Skeletal muscle tissue (tissue), 4 donors: ENCODE measurements around the gene GP1BB. TPM values are rescaled to one million over a fixed set of nuclear protein-coding genes. Genes with fewer than 3 reads are reported as not detected.

Experiments used
- H3K27ac ChIP-seq: one replicate; pipeline ENCODE4 v1.7.0; 2013; ENCODE audit warnings: mild to moderate bottlenecking, low read depth, low read length, inconsistent platforms
- H3K27me3 ChIP-seq, 3 donors: one replicate each; pipeline ENCODE4 v1.7.0; 2013; ENCODE audit warnings: low read length in 3 of 3; ENCODE audit not compliant: control insufficient read depth in 3 of 3, insufficient read depth in 3 of 3
- H3K36me3 ChIP-seq, 3 donors: one replicate each; pipeline ENCODE4 v1.7.0; 2013; ENCODE audit warnings: low read length in 3 of 3; ENCODE audit not compliant: control insufficient read depth in 3 of 3, insufficient read depth in 3 of 3
- H3K4me1 ChIP-seq, 3 donors: one replicate each; pipeline ENCODE4 v1.7.0; 2013; ENCODE audit warnings: low read length in 3 of 3, mild to moderate bottlenecking in 3 of 3; ENCODE audit not compliant: control insufficient read depth in 3 of 3, insufficient read depth in 3 of 3
- H3K4me3 ChIP-seq, 3 donors: one replicate each; pipeline ENCODE4 v1.7.0; 2013; ENCODE audit warnings: low read length in 3 of 3
- H3K9ac ChIP-seq, 3 donors: one replicate each; pipeline ENCODE4 v1.7.0; 2013; ENCODE audit warnings: low read length in 3 of 3, mild to moderate bottlenecking in 3 of 3, moderate library complexity in 2 of 3, low read depth in 1 of 3
- H3K9me3 ChIP-seq, 3 donors: one replicate each; pipeline ENCODE4 v1.7.0; 2013; ENCODE audit warnings: low read length in 3 of 3; ENCODE audit not compliant: control insufficient read depth in 3 of 3
- total RNA-seq: library from RNA; depleted of rRNA; stranded (reverse); fragments of >200 nt; gene quantifications from one replicate; pipeline ENCODE4 v1.2.3, GENCODE V29; 2014
- donor health status: Osteomylitis.

Gene GP1BB
- total RNA-seq, 1 donor from 2014 or later: 6.8 TPM

DNA sequence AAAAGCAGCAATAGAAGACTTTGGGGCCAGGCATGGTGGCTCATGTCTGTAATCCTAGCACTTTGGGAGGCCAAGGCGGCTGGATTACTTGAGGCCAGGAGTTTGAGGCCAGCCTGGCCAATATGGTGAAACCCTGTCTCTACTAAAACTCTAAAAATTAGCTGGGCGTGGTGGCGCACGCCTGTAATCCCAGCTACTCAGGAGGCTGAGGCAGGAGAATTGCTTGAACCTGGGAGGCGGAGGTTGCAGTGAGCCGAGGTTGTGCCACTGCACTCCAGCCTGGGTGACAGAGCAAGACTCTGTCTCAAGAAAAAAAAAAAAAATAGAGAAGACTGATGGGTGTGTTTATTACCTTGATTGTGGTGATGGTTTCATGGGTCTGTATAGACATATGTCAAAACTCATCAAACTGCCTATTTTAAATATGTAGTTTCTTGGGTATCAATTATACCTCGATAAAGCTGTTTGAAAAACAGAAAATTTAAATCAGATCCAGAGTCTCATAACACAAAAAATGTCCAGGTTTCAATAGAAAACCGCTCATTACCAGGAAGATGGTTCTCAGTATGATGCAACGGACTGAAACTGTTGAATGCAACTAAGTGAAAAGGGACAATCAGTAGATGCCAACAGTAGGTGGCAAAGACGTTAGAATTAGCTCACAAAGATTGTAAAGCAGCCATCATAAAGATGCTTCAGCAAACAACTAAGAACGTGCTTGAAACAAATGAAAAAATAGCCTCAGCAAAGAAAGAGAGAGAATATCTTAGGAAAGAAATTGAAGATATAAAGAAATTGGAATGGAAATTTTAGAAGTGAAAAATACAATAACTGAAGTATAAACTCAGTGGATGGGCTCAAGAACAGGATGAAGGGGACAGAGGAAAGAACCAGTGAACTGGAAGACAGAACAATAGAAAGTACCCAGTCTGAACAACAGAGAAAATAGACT, 42.2 kb upstream of the GP1BB start:
- Histone ChIP-seq H3K9ac (no peak overlapping the region), H3K36me3 (no peaks in the 10 kb centered on the region), H3K27me3 (peaks cover 4 to 12% (median 7%) of the 10 kb centered on the region in 3 donors), H3K27ac (no peak overlapping the region), H3K4me1 (peaks cover 0 to 5% (median 3%) of the 10 kb centered on the region in 3 donors), H3K4me3 (no peak overlapping the region), H3K9me3 (no peaks in the 10 kb centered on the region)

DNA sequence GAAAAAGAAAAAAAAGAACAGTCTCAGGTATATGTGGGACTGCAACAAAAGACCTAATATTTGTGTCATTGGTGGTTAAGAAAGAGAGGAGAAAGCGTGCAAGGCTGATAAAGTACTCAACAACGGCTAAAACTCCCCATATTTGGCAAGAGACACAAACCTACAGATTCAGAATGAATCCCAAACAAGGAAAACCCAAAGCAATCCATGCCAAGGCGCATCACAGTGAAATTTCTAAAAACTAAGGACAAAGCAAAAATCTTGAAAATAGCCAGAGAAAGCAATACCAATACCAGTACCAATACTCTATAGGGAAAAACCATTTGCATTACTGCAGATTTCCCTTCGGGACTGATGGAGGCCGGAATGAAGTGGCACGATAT, 41.5 kb upstream of the GP1BB start:
- peaks cover 0 to 5% (median 3%) of the 10 kb centered on the region in 3 donors for H3K4me1 ChIP-seq
- no peak overlapping the region for H3K4me3 ChIP-seq
- H3K27ac ChIP-seq: no peak overlapping the region
- no peaks in the 10 kb centered on the region for H3K36me3 ChIP-seq
- peaks cover 4 to 12% (median 7%) of the 10 kb centered on the region in 3 donors for H3K27me3 ChIP-seq
- no peak overlapping the region for H3K9ac ChIP-seq
- H3K9me3 ChIP-seq: no peaks in the 10 kb centered on the region

DNA sequence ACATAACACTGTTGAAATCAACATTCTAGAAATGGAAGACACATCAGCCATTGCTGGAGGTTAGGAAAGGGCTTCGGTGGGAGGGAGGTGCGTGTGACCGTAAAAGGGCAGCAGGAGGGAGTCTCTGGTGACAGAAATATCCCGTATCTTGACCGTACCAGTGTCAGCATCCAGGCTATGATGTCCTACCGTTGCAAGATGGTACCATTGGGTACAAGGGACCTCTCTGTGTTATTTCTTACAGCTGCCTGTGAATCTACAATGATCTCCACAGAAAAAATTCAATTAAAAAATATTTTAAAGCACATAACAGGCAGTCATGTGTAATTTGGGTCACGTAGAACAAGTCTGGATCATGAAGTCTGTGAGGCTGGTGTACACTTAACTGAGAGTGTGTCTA, 36.4 kb upstream of the GP1BB start:
- no peaks in the 10 kb centered on the region for H3K36me3 ChIP-seq
- no peak overlapping the region for H3K27ac ChIP-seq
- no peak overlapping the region for H3K9ac ChIP-seq
- no peaks in the 10 kb centered on the region for H3K9me3 ChIP-seq
- no peak overlapping the region for H3K4me3 ChIP-seq
- H3K4me1 ChIP-seq: peaks cover 0 to 4% (median 0%) of the 10 kb centered on the region in 3 donors
- H3K27me3 ChIP-seq: peaks cover 0 to 26% (median 15%) of the 10 kb centered on the region in 3 donors

DNA sequence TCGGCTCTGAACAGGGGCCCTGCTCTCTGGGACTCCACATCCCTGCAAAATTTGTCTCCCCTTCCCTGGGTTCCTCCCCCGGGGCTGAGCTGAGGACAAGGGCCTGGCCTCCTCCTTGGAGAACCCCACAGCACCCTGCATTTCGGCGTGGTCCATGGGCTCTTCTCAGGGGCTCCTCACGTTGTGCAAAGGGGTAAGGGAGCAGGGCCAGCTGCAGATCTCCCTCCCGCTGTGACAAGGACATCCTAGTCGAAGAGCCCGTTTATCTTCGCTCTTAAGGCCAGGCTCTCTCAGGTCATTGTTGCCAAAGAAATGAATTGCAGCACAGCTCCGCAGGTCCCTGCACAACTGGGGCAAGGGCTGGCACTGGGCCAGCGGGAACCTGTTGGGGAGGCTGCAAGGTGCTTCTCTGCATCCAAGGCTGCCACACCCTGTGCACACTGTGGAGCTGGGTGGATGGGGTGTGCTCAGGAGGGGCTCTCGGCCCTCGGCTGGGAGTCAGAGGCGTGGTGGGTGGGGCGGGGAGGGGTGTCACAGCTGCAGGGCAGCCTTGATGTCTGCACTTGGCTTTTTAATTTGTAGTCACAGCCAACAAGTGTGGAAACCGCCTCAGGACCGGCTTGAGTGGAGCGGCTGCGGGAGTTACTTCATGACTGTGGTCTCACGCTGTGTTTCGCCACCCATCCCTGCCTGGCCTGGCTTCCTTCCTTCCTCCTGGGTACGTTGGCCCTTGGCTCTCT, 35.6 kb upstream of the GP1BB start:
- H3K27me3 ChIP-seq: peaks cover 0 to 23% (median 16%) of the 10 kb centered on the region in 3 donors
- H3K4me3 ChIP-seq: no peak overlapping the region
- peaks cover 0 to 4% (median 0%) of the 10 kb centered on the region in 3 donors for H3K4me1 ChIP-seq
- H3K36me3 ChIP-seq: no peaks in the 10 kb centered on the region
- H3K9ac ChIP-seq: no peak overlapping the region
- H3K27ac ChIP-seq: no peak overlapping the region
- no peaks in the 10 kb centered on the region for H3K9me3 ChIP-seq

DNA sequence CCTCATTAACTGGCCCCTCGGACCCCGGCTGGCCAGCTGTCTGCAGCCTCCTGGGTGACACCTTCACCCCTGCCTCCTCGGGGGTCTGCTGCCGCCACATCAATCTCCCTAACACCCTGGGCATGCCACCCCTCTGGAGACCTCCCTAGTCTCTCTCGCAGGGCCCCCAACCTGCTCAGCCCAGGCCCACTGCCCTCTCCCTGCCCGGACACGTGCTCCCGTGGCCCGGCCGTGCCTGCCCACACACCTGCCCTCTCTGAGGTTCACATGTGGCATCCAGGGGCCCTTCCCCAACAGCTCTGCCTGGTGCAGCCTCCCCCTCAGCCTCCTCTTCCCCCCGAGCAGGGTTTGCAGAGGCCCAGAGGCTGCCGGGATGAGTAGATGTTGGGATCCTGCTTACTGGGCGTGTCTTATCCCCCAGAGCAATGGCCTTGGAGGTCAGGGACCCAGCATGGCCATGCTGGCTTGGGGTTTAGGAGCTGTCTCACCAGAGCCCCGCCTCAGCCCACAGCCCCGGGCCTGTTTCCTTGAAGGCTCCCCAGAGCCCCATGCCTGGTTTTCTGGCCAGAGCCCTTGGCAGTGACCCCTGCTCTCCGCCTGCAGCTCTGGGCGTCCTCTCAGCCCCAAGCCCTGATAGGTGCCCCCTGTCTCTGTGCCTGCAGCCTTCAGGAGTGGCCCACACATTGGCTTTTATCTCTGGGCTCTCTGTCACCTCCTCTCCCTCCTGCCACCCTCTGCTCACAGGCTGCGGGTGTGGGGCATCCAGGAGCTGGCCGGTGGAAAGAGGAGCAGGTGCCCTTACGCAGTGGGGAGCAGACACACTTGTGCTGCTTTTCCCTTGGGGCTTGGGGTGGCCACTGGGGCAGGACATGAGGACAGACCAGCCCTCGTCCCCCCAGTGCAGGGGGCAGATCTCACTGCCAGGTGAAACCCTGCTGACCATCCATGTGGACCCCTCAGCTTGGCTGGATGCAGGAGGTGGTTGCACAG, 34.7 kb upstream of the GP1BB start:
- no peak overlapping the region for H3K27ac ChIP-seq
- H3K4me1 ChIP-seq: peaks cover 0 to 4% (median 0%) of the 10 kb centered on the region in 3 donors
- no peaks in the 10 kb centered on the region for H3K9me3 ChIP-seq
- H3K36me3 ChIP-seq: no peaks in the 10 kb centered on the region
- no peak overlapping the region for H3K9ac ChIP-seq
- H3K27me3 ChIP-seq: peaks cover 0 to 24% (median 18%) of the 10 kb centered on the region in 3 donors
- no peak overlapping the region for H3K4me3 ChIP-seq

DNA sequence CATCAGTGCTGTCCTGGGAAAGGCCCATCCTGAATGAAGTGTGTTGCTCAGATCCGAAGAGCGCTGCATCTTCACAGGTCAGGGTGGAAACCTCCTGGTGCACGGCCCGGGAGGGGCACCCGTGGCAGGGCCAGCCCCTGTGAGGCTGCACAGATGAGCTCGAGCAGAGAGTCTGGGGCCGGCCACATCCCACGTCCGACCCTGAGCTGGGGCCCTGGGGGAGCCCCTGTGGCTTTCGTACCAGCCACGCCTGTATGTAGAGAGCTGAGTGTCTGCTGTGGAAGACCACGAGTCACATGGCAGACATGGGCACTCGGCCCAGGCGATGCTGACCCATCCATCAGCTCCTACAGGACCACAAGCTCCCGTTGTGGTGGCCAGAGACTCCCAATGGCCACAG, 33.9 kb upstream of the GP1BB start:
- peaks cover 0 to 28% (median 19%) of the 10 kb centered on the region in 3 donors for H3K27me3 ChIP-seq
- peaks cover 0 to 4% (median 0%) of the 10 kb centered on the region in 3 donors for H3K4me1 ChIP-seq
- H3K9me3 ChIP-seq: no peaks in the 10 kb centered on the region
- no peak overlapping the region for H3K27ac ChIP-seq
- H3K9ac ChIP-seq: no peak overlapping the region
- no peak overlapping the region for H3K4me3 ChIP-seq
- H3K36me3 ChIP-seq: no peaks in the 10 kb centered on the region

DNA sequence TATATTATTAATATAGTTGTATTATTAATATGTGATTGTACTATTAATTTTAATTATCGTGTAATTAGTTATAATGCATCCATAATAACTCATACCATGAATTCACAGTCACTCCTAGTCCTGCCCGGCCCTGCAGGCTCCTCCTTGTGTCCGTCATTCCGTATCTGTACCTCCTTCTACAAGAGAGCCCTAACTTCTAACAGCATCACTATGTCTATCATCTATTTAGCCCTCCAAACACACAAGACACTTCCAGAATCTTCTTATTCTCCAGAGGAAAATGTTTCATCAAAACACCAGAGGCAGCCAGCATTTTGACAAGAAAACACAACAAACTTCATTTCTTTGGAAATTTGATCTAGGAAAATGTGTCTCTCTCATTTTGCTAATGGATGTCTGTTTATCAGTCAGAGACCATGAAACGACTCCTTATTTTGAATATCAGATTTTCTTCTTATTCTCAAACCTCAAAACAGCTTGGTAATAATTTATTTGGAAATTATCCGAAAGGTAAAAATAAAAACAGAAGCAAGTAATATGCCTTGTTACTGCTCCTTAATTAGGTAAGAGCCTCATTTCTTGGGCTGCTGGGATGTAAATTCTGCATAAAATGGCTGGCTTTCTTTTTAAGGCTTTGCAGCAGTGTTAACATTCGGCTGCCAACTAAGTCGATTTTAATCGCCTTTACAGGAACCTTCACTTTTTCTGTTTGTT, 32.2 kb upstream of the GP1BB start:
- Histone ChIP-seq H3K27ac (peak overlapping the region; percentile 17), H3K27me3 (peaks cover 0 to 30% (median 19%) of the 10 kb centered on the region in 3 donors), H3K9ac (peak overlapping the region in 2 of 3 donors; percentile 1 to 40), H3K36me3 (no peaks in the 10 kb centered on the region), H3K4me1 (peaks cover 0 to 4% (median 0%) of the 10 kb centered on the region in 3 donors), H3K4me3 (peak overlapping the region in 2 of 3 donors; percentile 29 to 46), H3K9me3 (no peaks in the 10 kb centered on the region)

DNA sequence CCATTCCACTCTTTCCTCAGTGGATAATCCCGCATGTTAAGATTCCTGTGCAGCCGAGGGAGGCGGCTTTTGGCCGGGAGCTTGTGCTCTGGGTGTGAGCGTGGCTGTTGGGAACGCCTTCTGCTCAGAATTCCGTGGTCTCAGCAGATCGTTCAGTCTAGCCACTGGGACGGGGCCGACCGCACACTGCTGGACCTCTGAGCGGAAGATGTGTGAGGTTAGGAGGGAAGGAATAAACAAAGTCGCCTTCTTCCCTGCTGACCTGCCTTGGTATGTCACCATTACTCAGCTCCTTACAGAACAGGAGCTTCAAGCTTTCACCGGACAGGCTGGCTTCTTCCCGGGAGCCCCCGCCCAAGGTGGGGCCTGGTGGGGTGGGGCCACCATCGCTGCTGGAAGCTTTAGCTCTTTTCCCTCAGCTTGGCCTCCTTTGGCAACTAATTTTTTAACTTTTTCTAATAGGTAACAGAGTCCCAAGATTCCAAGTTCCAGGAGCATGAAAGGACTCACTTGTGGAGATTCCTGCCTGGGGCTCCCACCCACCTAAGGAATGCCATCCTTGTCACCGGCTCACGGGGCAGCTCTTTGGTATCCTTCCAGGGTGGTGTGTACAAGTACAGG, 31.5 kb upstream of the GP1BB start:
- Histone ChIP-seq H3K9ac (peak overlapping the region in 2 of 3 donors; percentile 1 to 40), H3K9me3 (no peaks in the 10 kb centered on the region), H3K27me3 (peaks cover 0 to 30% (median 19%) of the 10 kb centered on the region in 3 donors), H3K4me1 (peaks cover 0 to 4% (median 0%) of the 10 kb centered on the region in 3 donors), H3K36me3 (no peaks in the 10 kb centered on the region), H3K4me3 (peak overlapping the region; percentile 9 to 46 (median 29)), H3K27ac (peak overlapping the region; percentile 17)
